Right atrium auricular region (tissue), 2 donors: Measurements from ENCODE around the gene IFNLR1. TPM values are rescaled to one million over a fixed set of nuclear protein-coding genes. Genes with fewer than 3 reads are reported as not detected.
A peak's percentile ranks its signal among the peaks of the same experiment; 100 is the strongest.

Experiments used
- DNase-seq: peaks from one replicate; pipeline ENCODE4 v3.0.0-alpha.2; 2019; ENCODE audit warnings: low spot score
- H3K27ac ChIP-seq, 2 donors: fragments of 200-600 bp; sonication (generic); 1 replicate in 1 of 2; 2 replicates in 1 of 2; pipeline ENCODE4 v1.5.1; 2016 to 2019
- H3K27me3 ChIP-seq, 2 donors: fragments of 200-600 bp; sonication (generic); one replicate each; pipeline versions ENCODE4 v1.5.1 to v1.6.0; 2017 to 2019
- H3K36me3 ChIP-seq: fragments of 200-600 bp; sonication (generic); one replicate; pipeline ENCODE4 v1.5.1; 2016
- H3K4me1 ChIP-seq, 2 donors: fragments of 200-600 bp; sonication (generic); one replicate each; pipeline versions ENCODE4 v1.5.1 to v1.6.0; 2017 to 2019
- H3K4me3 ChIP-seq, 2 donors: fragments of 200-600 bp; sonication (generic); 1 replicate in 1 of 2; 2 replicates in 1 of 2; pipeline ENCODE4 v1.5.1; 2017 to 2019; ENCODE audit warnings: mild to moderate bottlenecking in 1 of 2, moderate library complexity in 1 of 2
- H3K9me3 ChIP-seq, 2 donors: fragments of 200-600 bp; sonication (generic); one replicate each; pipeline ENCODE4 v1.5.1; 2019
- total RNA-seq, 2 donors: library from RNA; depleted of rRNA; stranded (reverse); fragments of >200 nt; gene quantifications; one replicate each; pipeline ENCODE4 v1.1.0, GENCODE V29; 2016
- TF ChIP-seq, protein P1 (sequence below), 2 donors: fragments of 200-600 bp; sonication (generic); IDR thresholded peaks; one replicate each; pipeline ENCODE4 v1.5.1; 2019; ENCODE audit warnings: antibody characterized with exemption in 2 of 2

IFNLR1 gene
- total RNA-seq, 2 donors from 2014 or later = 3.7 to 6.2 TPM

DNA sequence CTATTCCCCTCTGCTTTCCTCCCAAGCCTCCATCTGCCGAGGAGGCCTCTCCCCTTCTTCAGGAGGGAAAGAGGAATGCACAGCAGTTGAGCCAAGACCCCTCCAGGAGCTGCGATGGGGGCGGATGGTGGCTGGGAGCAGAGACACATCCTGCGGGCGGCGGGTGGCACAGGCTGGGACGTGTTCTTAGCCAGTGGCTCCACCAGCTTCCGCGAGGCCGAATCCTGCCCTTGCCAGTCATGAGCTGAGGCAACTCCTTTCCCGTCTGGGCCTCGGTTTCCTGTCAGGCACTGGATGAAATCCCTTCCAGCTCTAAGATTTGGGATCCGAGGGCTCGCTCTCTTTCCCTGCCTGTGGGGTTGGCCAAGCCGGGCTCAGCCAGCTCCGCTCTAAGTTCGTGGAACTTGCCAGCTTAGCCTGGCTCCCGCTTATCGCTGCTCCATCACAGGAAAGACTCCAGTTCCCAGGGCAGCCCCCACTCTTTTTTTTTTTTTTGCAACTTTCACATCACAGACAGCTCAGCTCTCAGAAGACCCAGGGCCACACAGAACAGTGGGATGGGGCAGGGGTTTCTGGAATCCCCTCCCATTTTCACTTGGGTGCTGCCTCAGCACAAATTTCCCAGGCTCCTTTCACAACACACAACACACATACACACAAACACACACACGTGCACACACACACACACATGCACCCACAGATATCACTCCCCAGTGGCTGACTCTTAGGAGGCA is 75.7 kb downstream of the IFNLR1 start:
- Histone ChIP-seq H3K27ac (peak overlapping the region; percentile 88 to 91), H3K36me3 (peaks cover 22% of the 10 kb centered on the region), H3K4me1 (peaks cover 0 to 41% of the 10 kb centered on the region in 2 donors), H3K27me3 (peaks cover 0 to 3% of the 10 kb centered on the region in 2 donors), H3K4me3 (peak overlapping the region; percentile 49 to 50), H3K9me3 (no peaks in the 10 kb centered on the region)
- TF ChIP-seq, protein P1, sequence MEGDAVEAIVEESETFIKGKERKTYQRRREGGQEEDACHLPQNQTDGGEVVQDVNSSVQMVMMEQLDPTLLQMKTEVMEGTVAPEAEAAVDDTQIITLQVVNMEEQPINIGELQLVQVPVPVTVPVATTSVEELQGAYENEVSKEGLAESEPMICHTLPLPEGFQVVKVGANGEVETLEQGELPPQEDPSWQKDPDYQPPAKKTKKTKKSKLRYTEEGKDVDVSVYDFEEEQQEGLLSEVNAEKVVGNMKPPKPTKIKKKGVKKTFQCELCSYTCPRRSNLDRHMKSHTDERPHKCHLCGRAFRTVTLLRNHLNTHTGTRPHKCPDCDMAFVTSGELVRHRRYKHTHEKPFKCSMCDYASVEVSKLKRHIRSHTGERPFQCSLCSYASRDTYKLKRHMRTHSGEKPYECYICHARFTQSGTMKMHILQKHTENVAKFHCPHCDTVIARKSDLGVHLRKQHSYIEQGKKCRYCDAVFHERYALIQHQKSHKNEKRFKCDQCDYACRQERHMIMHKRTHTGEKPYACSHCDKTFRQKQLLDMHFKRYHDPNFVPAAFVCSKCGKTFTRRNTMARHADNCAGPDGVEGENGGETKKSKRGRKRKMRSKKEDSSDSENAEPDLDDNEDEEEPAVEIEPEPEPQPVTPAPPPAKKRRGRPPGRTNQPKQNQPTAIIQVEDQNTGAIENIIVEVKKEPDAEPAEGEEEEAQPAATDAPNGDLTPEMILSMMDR (IDR thresholded peaks at IDR 0.05) = no peak
- DNase-seq = peak; percentile 70

DNA sequence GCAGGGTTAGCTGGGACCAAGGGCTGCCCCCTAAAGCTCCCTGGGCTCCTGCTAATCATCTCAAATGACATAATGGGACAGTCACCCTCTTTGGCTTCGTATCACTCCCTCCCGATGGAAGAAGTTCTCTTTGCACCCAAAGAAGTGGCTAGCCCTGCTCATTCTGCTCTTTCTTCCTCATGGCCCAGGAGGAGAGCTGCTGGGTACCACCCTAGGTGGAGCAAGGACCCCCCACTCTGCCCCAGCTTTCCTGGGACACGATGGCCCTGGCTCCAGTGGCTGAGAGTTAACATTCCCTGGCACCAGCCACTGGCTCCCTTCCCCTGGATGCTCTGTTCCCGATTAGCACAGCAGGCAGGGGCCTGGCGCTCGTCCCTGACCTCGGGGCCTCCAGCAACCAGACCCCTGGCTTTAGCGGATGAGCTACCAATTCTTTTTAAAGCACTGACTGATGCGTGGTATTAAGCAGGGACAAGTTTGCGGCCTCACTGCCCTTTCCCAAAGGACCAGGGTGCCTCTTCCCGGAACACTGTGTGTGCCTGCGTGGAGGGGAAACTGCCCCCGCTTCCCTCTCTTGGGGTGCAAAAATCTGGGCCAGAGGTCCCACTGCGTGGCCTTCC is 76.3 kb downstream of the IFNLR1 start:
- Histone ChIP-seq H3K9me3 (no peaks in the 10 kb centered on the region), H3K4me1 (peaks cover 0 to 41% of the 10 kb centered on the region in 2 donors), H3K27me3 (peaks cover 0 to 3% of the 10 kb centered on the region in 2 donors), H3K27ac (peak overlapping the region; percentile 88 to 91), H3K4me3 (peak overlapping the region; percentile 49 to 50), H3K36me3 (peaks cover 29% of the 10 kb centered on the region)
- no peak for DNase-seq
- TF ChIP-seq, protein P1 (IDR thresholded peaks at IDR 0.05) = no peak

DNA sequence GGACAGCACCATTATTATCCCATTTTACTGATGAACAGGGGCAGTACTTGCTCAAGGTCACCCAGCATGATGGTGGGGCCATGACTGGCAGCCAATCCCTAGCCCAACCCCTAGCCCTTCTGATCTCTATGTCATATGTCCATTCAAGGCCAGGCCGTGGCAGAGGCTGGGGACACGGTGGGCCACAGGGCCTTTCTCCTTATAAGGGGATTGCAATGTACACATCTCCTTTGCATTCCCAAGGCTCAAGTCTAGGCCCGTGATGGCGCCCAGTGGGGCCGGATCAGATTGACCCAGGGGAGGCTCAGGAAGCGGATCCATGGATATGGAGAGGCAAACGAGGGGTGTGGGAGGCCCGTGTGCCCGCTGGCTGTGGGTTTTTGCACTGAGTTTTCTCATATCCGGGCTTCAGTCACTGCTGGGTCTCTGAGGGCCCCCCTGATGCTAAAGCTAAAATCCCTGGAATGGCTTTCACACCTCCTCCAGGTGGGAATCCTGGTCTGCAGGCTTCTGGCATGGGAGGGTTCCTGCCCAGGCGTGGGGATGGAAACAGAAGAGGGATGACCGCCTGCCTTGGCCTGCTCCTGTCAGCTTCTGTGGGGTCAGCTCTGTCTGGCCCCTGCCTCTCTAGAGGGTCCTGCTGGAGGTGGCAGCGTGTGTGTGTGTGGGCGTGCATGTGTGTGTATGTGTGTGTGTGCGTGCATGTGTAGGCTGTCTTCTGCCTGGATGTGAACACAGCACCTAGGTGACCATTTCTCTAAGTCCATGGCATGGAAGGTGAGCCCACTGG is 77.2 kb downstream of the IFNLR1 start:
- Histone ChIP-seq H3K9me3 (no peaks in the 10 kb centered on the region), H3K27me3 (peaks cover 0 to 3% of the 10 kb centered on the region in 2 donors), H3K27ac (peak overlapping the region; percentile 88 to 91), H3K36me3 (peaks cover 38% of the 10 kb centered on the region), H3K4me1 (peaks cover 0 to 41% of the 10 kb centered on the region in 2 donors), H3K4me3 (peak overlapping the region; percentile 49 to 50)
- DNase-seq = no peak
- TF ChIP-seq, protein P1 (IDR thresholded peaks at IDR 0.05) = no peak

DNA sequence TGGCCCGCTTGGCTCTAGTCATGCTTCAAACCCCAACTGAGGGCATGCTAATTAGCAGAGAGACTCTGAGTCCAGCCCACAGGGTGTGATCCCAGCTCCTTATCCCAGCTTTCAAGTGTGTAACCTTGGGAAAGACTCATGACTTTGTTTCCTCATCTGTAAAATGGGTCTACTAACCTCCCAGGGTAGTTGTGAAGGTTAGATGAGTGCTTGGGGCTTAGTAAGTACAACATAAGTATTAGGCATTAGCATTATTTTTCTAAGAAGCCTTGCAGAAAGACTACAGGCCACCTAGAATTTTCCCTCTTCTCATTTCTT is 78.0 kb downstream of the IFNLR1 start:
- Histone ChIP-seq H3K36me3 (peaks cover 43% of the 10 kb centered on the region), H3K27ac (peak overlapping the region; percentile 88 to 91), H3K4me3 (peak overlapping the region in 1 of 2 donors; percentile 8), H3K4me1 (peaks cover 0 to 41% of the 10 kb centered on the region in 2 donors), H3K27me3 (no peaks in the 10 kb centered on the region), H3K9me3 (no peaks in the 10 kb centered on the region)
- DNase-seq = no peak
- TF ChIP-seq, protein P1 (IDR thresholded peaks at IDR 0.05) = no peak

DNA sequence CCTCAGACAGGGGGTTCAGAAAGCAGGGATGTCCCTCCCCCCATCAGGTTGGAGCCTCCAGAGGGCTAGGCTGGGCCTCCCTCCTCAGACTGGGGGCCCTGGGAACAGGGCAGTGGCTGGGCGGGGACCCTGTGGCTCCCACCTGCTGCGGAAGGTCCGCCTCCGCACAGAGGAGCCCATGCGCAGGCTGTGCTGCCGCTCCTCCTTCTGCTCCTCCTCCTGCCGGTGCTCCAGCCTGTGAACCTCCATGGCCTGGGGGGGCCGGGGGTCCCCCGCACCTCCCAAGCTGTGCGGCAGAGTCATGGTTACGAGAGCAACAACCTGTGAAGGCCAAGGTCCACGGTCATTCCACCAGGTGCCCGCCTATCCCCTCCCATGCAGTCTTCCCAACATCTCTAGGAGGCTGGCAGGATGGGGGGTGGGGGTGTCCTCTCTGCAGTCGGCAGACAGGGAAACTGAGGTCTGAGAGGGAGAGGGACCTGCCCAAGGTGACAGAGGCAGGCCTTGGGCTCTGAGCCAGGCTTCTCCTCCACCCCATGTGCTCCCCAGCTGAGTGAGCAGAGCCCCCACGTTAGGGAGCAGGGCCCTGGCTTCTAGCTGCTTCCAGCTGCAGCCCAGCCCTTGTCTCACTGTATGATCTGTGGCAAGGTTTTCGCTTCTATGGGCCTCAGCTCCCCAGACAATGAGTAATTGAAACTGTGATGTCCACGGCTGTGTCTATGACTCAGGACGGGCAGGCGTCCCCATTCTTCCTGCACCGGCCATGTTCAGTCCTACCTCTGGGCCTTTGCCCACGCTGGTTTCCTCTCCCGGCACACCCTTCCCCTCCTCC is 78.5 kb downstream of the IFNLR1 start:
- no peaks in the 10 kb centered on the region for H3K27me3 ChIP-seq
- H3K9me3 ChIP-seq = no peaks in the 10 kb centered on the region
- peak overlapping the region; percentile 88 to 91 for H3K27ac ChIP-seq
- peaks cover 0 to 47% of the 10 kb centered on the region in 2 donors for H3K4me1 ChIP-seq
- H3K36me3 ChIP-seq = peaks cover 43% of the 10 kb centered on the region
- peak overlapping the region in 1 of 2 donors; percentile 8 for H3K4me3 ChIP-seq
- no peak for DNase-seq
- TF ChIP-seq, protein P1 (IDR thresholded peaks at IDR 0.05) = no peak
